ENCODE results near the gene TRMT10A. TPM values are rescaled to one million over a fixed set of nuclear protein-coding genes. Genes with fewer than 3 reads are reported as not detected.
"Not testable (repeated sequence)": the region's sequence is repeated elsewhere in the genome, so short reads cannot be mapped to it uniquely, and the experiment has no call there.

The TRMT10A gene
- total RNA-seq, 2 experiments from 2014 or later, result 7.9 to 10.5 TPM

- no peaks in the 10 kb centered on the region for H3K4me1 Mint-ChIP-seq
- POLR2A ChIA-PET, result no interaction called here
- no peaks in the 10 kb centered on the region for H3K36me3 Mint-ChIP-seq (ENCODE audit: low read depth)
- H3K9me3 Mint-ChIP-seq, result no peaks in the 10 kb centered on the region
- CTCF ChIA-PET, result no interaction called here
- H3K4me3 Mint-ChIP-seq, result no peak overlapping the region
- H3K27ac Mint-ChIP-seq, result no peak overlapping the region
- no peak for DNase-seq
- H3K27me3 Mint-ChIP-seq, result peaks cover 30% of the 10 kb centered on the region
Measured at GRCh38 chr4:99585516-99585915, 21.7 kb upstream of the TRMT10A start.

- H3K9me3 Mint-ChIP-seq, result no peaks in the 10 kb centered on the region
- no peaks in the 10 kb centered on the region for H3K4me1 Mint-ChIP-seq
- peaks cover 34% of the 10 kb centered on the region for H3K27me3 Mint-ChIP-seq
- H3K36me3 Mint-ChIP-seq (ENCODE audit: low read depth), result no peaks in the 10 kb centered on the region
- DNase-seq, result no peak
- no peak overlapping the region for H3K4me3 Mint-ChIP-seq
- CTCF ChIA-PET, result no interaction called here
- H3K27ac Mint-ChIP-seq, result no peak overlapping the region
- POLR2A ChIA-PET, result no interaction called here
Measured at GRCh38 chr4:99578714-99579113, 14.9 kb upstream of the TRMT10A start.

- H3K4me1 Mint-ChIP-seq, result no peaks in the 10 kb centered on the region
- H3K27ac Mint-ChIP-seq, result no peak within 1 kb of the TSS
- CTCF ChIA-PET, result no interaction called here
- peaks cover 39% of the 10 kb centered on the region for H3K27me3 Mint-ChIP-seq
- H3K4me3 Mint-ChIP-seq, result no peak within 1 kb of the TSS
- POLR2A ChIA-PET, result no interaction called here
- no peaks in the 10 kb centered on the region for H3K36me3 Mint-ChIP-seq (ENCODE audit: low read depth)
- no peaks in the 10 kb centered on the region for H3K9me3 Mint-ChIP-seq
- no peak for DNase-seq
Measured at GRCh38 chr4:99574530-99575324, 10.9 kb upstream of the TRMT10A start, which contains the start of gene MTTP. Gene MTTP (plus strand): TSS chr4:99574824. CDS start chr4:99574910, 86 bp downstream.

GRCh38 chr4:99573735-99574368 lies 10.0 kb upstream of the TRMT10A start:
- Mint-ChIP-seq H3K36me3 (ENCODE audit: low read depth) (no peaks in the 10 kb centered on the region), H3K27me3 (peaks cover 37% of the 10 kb centered on the region), H3K4me3 (no peak overlapping the region), H3K9me3 (no peaks in the 10 kb centered on the region), H3K27ac (no peak overlapping the region), H3K4me1 (no peaks in the 10 kb centered on the region)
- CTCF ChIA-PET, result no interaction called here
- POLR2A ChIA-PET, result no interaction called here
- DNase-seq, result no peak

- no peak for DNase-seq
- H3K27ac Mint-ChIP-seq, result no peak overlapping the region
- ChIA-PET POLR2A (no interaction called here), CTCF (interaction anchor here (1.1 kb wide), 1 partner anchor 9 kb away, joined by 3 read pairs; the partner anchor contains the start of gene TRMT10A)
- H3K27me3 Mint-ChIP-seq, result peaks cover 42% of the 10 kb centered on the region
- no peaks in the 10 kb centered on the region for H3K4me1 Mint-ChIP-seq
- no peaks in the 10 kb centered on the region for H3K9me3 Mint-ChIP-seq
- H3K36me3 Mint-ChIP-seq (ENCODE audit: low read depth), result no peaks in the 10 kb centered on the region
- H3K4me3 Mint-ChIP-seq, result no peak overlapping the region
Measured at GRCh38 chr4:99572527-99573240, 8.8 kb upstream of the TRMT10A start.

GRCh38 chr4:99571883-99572282 lies 8.0 kb upstream of the TRMT10A start:
- H3K9me3 Mint-ChIP-seq, result no peaks in the 10 kb centered on the region
- ChIA-PET CTCF (interaction anchor here (1.1 kb wide), 1 partner anchor 9 kb away, joined by 3 read pairs; the partner anchor contains the start of gene TRMT10A), POLR2A (no interaction called here)
- DNase-seq, result no peak
- H3K27ac Mint-ChIP-seq, result no peak overlapping the region
- H3K27me3 Mint-ChIP-seq, result peaks cover 48% of the 10 kb centered on the region
- no peak overlapping the region for H3K4me3 Mint-ChIP-seq
- no peaks in the 10 kb centered on the region for H3K4me1 Mint-ChIP-seq
- no peaks in the 10 kb centered on the region for H3K36me3 Mint-ChIP-seq (ENCODE audit: low read depth)

GRCh38 chr4:99564921-99565320 lies 1.1 kb upstream of the TRMT10A start:
- no peak overlapping the region for H3K27ac Mint-ChIP-seq
- DNase-seq, result no peak
- H3K4me3 Mint-ChIP-seq, result no peak overlapping the region
- no peaks in the 10 kb centered on the region for H3K9me3 Mint-ChIP-seq
- ChIA-PET CTCF (interaction anchor here (0.6 to 1.4 kb wide), 3 partner anchors 240 to 247 kb away, joined by 3 to 6 read pairs (median 4); no protein-coding TSS in a partner anchor), POLR2A (no interaction called here)
- peaks cover 34% of the 10 kb centered on the region for H3K4me1 Mint-ChIP-seq
- no peaks in the 10 kb centered on the region for H3K36me3 Mint-ChIP-seq (ENCODE audit: low read depth)
- H3K27me3 Mint-ChIP-seq, result peaks cover 32% of the 10 kb centered on the region

GRCh38 chr4:99552872-99553271 lies 11.0 kb downstream of the TRMT10A start:
- no peak overlapping the region for H3K27ac Mint-ChIP-seq
- peaks cover 3% of the 10 kb centered on the region for H3K36me3 Mint-ChIP-seq (ENCODE audit: low read depth)
- no peaks in the 10 kb centered on the region for H3K9me3 Mint-ChIP-seq
- H3K4me1 Mint-ChIP-seq, result no peaks in the 10 kb centered on the region
- CTCF ChIA-PET, result no interaction called here
- no peak for DNase-seq
- H3K4me3 Mint-ChIP-seq, result no peak overlapping the region
- POLR2A ChIA-PET, result no interaction called here
- H3K27me3 Mint-ChIP-seq, result no peaks in the 10 kb centered on the region

GRCh38 chr4:99540277-99540939 lies 23.4 kb downstream of the TRMT10A start:
- Mint-ChIP-seq H3K27ac (no peak overlapping the region), H3K27me3 (no peaks in the 10 kb centered on the region), H3K4me1 (no peaks in the 10 kb centered on the region), H3K4me3 (no peak overlapping the region), H3K9me3 (peaks cover 1% of the 10 kb centered on the region), H3K36me3 (ENCODE audit: low read depth) (peaks cover 2% of the 10 kb centered on the region)
- DNase-seq, result no peak
- ChIA-PET CTCF (no interaction called here), POLR2A (no interaction called here)

GRCh38 chr4:99537674-99538073 lies 26.2 kb downstream of the TRMT10A start:
- Mint-ChIP-seq H3K4me3 (no peak overlapping the region), H3K27ac (no peak overlapping the region), H3K9me3 (peaks cover 2% of the 10 kb centered on the region), H3K36me3 (ENCODE audit: low read depth) (no peaks in the 10 kb centered on the region), H3K27me3 (no peaks in the 10 kb centered on the region), H3K4me1 (no peaks in the 10 kb centered on the region)
- CTCF ChIA-PET, result no interaction called here
- DNase-seq, result no peak
- POLR2A ChIA-PET, result no interaction called here

GRCh38 chr4:99536848-99537247 lies 27.0 kb downstream of the TRMT10A start:
- Mint-ChIP-seq H3K27ac (no peak overlapping the region), H3K4me3 (no peak overlapping the region), H3K36me3 (ENCODE audit: low read depth) (no peaks in the 10 kb centered on the region), H3K4me1 (no peaks in the 10 kb centered on the region), H3K27me3 (peaks cover 3% of the 10 kb centered on the region), H3K9me3 (peaks cover 2% of the 10 kb centered on the region)
- POLR2A ChIA-PET, result interaction anchor here (0.6 kb wide), 1 partner anchor 18 kb away, joined by 3 read pairs; no protein-coding TSS in a partner anchor
- CTCF ChIA-PET, result no interaction called here
- no peak for DNase-seq

GRCh38 chr4:99536271-99536670 lies 27.6 kb downstream of the TRMT10A start:
- no peak for DNase-seq
- H3K36me3 Mint-ChIP-seq (ENCODE audit: low read depth), result no peaks in the 10 kb centered on the region
- no peak overlapping the region for H3K4me3 Mint-ChIP-seq
- peaks cover 3% of the 10 kb centered on the region for H3K27me3 Mint-ChIP-seq
- no peaks in the 10 kb centered on the region for H3K4me1 Mint-ChIP-seq
- ChIA-PET POLR2A (no interaction called here), CTCF (no interaction called here)
- H3K27ac Mint-ChIP-seq, result no peak overlapping the region
- peaks cover 2% of the 10 kb centered on the region for H3K9me3 Mint-ChIP-seq

GRCh38 chr4:99534699-99535098 lies 29.1 kb downstream of the TRMT10A start:
- CTCF ChIA-PET; H3K27ac Mint-ChIP-seq; H3K9me3 Mint-ChIP-seq; POLR2A ChIA-PET; H3K4me3 Mint-ChIP-seq; DNase-seq; H3K4me1 Mint-ChIP-seq; H3K36me3 Mint-ChIP-seq (ENCODE audit: low read depth); H3K27me3 Mint-ChIP-seq: not testable (repeated sequence)

Measured in activated CD4-positive, alpha-beta T cell treated with anti-CD3 and anti-CD28 coated beads, Interleukin-2, amount 10 ng/mL, durations not matched to agents 7 days and 5 days (primary cell).